Duodenal mucosa (tissue), 2 donors: ENCODE data around the gene NF1.
"Not testable (repeated sequence)": the region's sequence is repeated elsewhere in the genome, so short reads cannot be mapped to it uniquely, and the experiment has no call there.

Experiments used
- H3K27ac ChIP-seq: one replicate; pipeline ENCODE4 v1.7.0; 2013; ENCODE audit warnings: low read depth, low read length
- H3K27me3 ChIP-seq, 2 donors: one replicate each; pipeline ENCODE4 v1.7.0; 2013; ENCODE audit warnings: low read length in 2 of 2, control low read depth in 1 of 2; ENCODE audit not compliant: insufficient read depth in 2 of 2, control insufficient read depth in 1 of 2
- H3K36me3 ChIP-seq, 2 donors: one replicate each; pipeline ENCODE4 v1.7.0; 2013; ENCODE audit warnings: low read length in 2 of 2, control low read depth in 1 of 2; ENCODE audit not compliant: insufficient read depth in 2 of 2, control insufficient read depth in 1 of 2
- H3K4me1 ChIP-seq, 2 donors: one replicate each; pipeline ENCODE4 v1.7.0; 2013; ENCODE audit warnings: low read length in 2 of 2, control low read depth in 1 of 2; ENCODE audit not compliant: insufficient read depth in 2 of 2, control insufficient read depth in 1 of 2
- H3K4me3 ChIP-seq, 2 donors: one replicate each; pipeline ENCODE4 v1.7.0; 2013; ENCODE audit warnings: low read length in 2 of 2, low read depth in 1 of 2
- H3K9ac ChIP-seq, 2 donors: one replicate each; pipeline ENCODE4 v1.7.0; 2013; ENCODE audit warnings: low read length in 2 of 2, low read depth in 1 of 2
- H3K9me3 ChIP-seq, 2 donors: one replicate each; pipeline ENCODE4 v1.7.0; 2013; ENCODE audit warnings: low read length in 2 of 2, control low read depth in 1 of 2; ENCODE audit not compliant: control insufficient read depth in 1 of 2

Gene NF1

DNA sequence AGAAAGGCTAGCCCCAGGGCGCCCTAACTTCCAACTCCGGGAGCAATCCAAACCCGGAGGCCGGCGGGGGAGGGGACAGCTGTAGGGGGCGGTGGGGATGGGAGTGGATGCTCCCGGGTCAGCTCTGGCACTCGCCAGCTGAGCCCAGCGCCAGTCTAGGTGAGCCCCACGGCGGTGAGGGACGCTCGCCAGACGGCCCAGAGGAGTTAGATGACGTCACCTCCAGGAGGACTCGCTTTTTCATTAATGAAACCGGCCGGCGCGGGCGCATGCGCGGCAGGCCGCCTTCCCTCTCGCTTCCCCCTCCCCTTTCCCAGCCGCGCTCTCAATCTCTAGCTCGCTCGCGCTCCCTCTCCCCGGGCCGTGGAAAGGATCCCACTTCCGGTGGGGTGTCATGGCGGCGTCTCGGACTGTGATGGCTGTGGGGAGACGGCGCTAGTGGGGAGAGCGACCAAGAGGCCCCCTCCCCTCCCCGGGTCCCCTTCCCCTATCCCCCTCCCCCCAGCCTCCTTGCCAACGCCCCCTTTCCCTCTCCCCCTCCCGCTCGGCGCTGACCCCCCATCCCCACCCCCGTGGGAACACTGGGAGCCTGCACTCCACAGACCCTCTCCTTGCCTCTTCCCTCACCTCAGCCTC, at the start of gene NF1:
Gene NF1, plus strand, starts transcription at position 378 of the 636 bp plus-strand sequence. CDS start 333 bp downstream, outside the sequence.
- Histone ChIP-seq H3K27ac (peak within 1 kb of the TSS; percentile 83), H3K4me3 (peak within 1 kb of the TSS; percentile 86 to 92), H3K27me3 (no peaks in the 10 kb centered on the region), H3K9ac (peak within 1 kb of the TSS; percentile 76 to 88), H3K4me1 (peaks cover 7 to 8% of the 10 kb centered on the region in 2 donors), H3K36me3 (no peaks in the 10 kb centered on the region), H3K9me3 (no peaks in the 10 kb centered on the region)

DNA sequence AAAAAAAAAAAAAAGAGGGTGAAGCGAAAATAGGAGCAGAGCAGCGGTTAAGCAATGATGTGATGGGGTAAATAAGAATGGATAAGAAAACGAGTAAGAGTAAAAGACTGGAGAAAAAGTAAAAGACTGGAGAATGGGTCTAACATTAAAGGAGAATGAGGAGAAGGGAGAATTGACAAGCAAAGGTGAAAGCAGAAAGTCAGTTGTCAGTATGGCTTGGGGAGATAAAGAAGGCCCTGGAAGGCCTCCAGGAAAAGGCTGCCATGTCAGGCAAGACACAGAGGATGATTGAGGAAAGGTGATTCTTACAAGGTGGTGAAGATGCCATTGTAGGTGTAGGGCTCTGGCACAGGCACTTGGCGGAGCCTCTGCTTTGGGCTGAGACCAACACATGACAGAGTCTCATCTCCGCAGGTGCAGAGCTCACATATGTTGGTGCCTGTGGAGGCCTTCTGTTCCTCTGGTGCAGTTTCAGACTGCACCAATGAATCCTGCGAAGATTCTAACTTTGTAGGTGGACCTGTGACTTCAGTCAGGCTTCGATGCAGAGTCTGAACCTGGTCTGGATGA, 47.8 kb upstream of the NF1 start:
- not testable (repeated sequence) for H3K9ac ChIP-seq, H3K27ac ChIP-seq, H3K36me3 ChIP-seq, H3K27me3 ChIP-seq, H3K4me1 ChIP-seq, H3K9me3 ChIP-seq, H3K4me3 ChIP-seq

- H3K9me3 ChIP-seq: no peaks in the 10 kb centered on the region
- no peak overlapping the region for H3K9ac ChIP-seq
- no peak overlapping the region for H3K27ac ChIP-seq
- H3K36me3 ChIP-seq: no peaks in the 10 kb centered on the region
- H3K4me1 ChIP-seq: no peaks in the 10 kb centered on the region
- H3K4me3 ChIP-seq: no peak overlapping the region
- H3K27me3 ChIP-seq: no peaks in the 10 kb centered on the region
Observed at GRCh38 chr17:31048142-31048541, 46.6 kb upstream of the NF1 start.

- no peaks in the 10 kb centered on the region for H3K9me3 ChIP-seq
- no peak overlapping the region for H3K9ac ChIP-seq
- H3K4me1 ChIP-seq: no peaks in the 10 kb centered on the region
- no peaks in the 10 kb centered on the region for H3K27me3 ChIP-seq
- no peaks in the 10 kb centered on the region for H3K36me3 ChIP-seq
- no peak overlapping the region for H3K4me3 ChIP-seq
- no peak overlapping the region for H3K27ac ChIP-seq
Observed at GRCh38 chr17:31048780-31049179, 46.0 kb upstream of the NF1 start.

GRCh38 chr17:31050948-31051347, 43.8 kb upstream of the NF1 start:
- H3K9ac ChIP-seq: no peak overlapping the region
- H3K27me3 ChIP-seq: no peaks in the 10 kb centered on the region
- H3K4me3 ChIP-seq: no peak overlapping the region
- no peak overlapping the region for H3K27ac ChIP-seq
- no peaks in the 10 kb centered on the region for H3K36me3 ChIP-seq
- H3K9me3 ChIP-seq: no peaks in the 10 kb centered on the region
- no peaks in the 10 kb centered on the region for H3K4me1 ChIP-seq

DNA sequence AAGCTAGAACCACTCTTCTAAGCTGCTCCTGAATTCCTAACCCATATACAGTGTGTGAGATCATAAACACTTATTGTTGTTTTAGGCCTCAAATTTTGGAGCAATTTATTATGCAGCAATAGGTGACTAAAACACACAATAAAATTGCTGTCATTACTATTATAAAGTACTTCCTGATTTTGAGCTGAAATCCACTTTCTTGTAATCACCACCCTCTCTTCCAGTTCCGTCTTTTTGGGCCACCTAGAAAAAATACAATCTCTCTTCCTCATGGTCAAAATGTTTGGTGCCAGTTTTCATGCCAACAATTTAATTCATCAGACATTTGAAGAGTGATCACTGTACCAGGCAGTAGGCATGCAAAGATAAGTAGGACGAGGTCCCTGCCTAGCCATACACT, 43.3 kb upstream of the NF1 start:
- Histone ChIP-seq H3K27me3 (no peaks in the 10 kb centered on the region), H3K27ac (no peak overlapping the region), H3K4me1 (no peaks in the 10 kb centered on the region), H3K36me3 (no peaks in the 10 kb centered on the region), H3K9me3 (no peaks in the 10 kb centered on the region), H3K4me3 (no peak overlapping the region), H3K9ac (no peak overlapping the region)

- Histone ChIP-seq H3K27ac (no peak overlapping the region), H3K27me3 (no peaks in the 10 kb centered on the region), H3K9ac (no peak overlapping the region), H3K4me3 (no peak overlapping the region), H3K36me3 (no peaks in the 10 kb centered on the region), H3K4me1 (no peaks in the 10 kb centered on the region), H3K9me3 (no peaks in the 10 kb centered on the region)
Observed at GRCh38 chr17:31052187-31052889, 42.4 kb upstream of the NF1 start.

GRCh38 chr17:31053071-31053470, 41.7 kb upstream of the NF1 start:
- Histone ChIP-seq H3K9ac (no peak overlapping the region), H3K9me3 (no peaks in the 10 kb centered on the region), H3K27me3 (no peaks in the 10 kb centered on the region), H3K36me3 (no peaks in the 10 kb centered on the region), H3K4me1 (no peaks in the 10 kb centered on the region), H3K4me3 (no peak overlapping the region), H3K27ac (no peak overlapping the region)

- H3K27ac ChIP-seq: no peak overlapping the region
- H3K4me3 ChIP-seq: no peak overlapping the region
- H3K36me3 ChIP-seq: no peaks in the 10 kb centered on the region
- no peak overlapping the region for H3K9ac ChIP-seq
- H3K9me3 ChIP-seq: no peaks in the 10 kb centered on the region
- no peaks in the 10 kb centered on the region for H3K27me3 ChIP-seq
- no peaks in the 10 kb centered on the region for H3K4me1 ChIP-seq
Observed at GRCh38 chr17:31054761-31055160, 40.0 kb upstream of the NF1 start.

DNA sequence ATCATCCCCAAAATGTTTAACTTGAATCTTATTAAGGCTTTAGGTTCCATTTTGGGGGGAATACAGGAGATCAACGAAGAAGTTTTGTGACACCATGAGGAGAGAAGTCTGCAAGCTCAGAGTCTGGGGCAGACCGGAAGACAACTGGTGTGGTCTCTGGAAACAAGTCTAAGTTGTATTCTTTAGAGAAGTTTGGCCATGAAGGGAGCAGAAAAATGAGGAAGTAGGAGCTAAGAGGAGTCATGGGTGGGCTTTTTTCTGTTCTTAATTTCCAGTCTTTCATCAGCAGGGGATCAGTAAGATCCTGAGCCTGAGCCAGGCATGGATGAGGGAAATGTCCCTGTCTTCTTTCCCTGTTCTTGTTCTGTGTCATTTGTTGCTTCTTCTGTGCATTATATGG, 35.8 kb upstream of the NF1 start:
- no peak overlapping the region for H3K4me3 ChIP-seq
- no peaks in the 10 kb centered on the region for H3K9me3 ChIP-seq
- no peaks in the 10 kb centered on the region for H3K4me1 ChIP-seq
- no peak overlapping the region for H3K9ac ChIP-seq
- no peaks in the 10 kb centered on the region for H3K27me3 ChIP-seq
- no peaks in the 10 kb centered on the region for H3K36me3 ChIP-seq
- H3K27ac ChIP-seq: no peak overlapping the region
